ENCODE results near the gene OR4C3.
"Not testable (repeated sequence)": the region's sequence is repeated elsewhere in the genome, so short reads cannot be mapped to it uniquely, and the experiment has no call there.

The OR4C3 gene

DNA sequence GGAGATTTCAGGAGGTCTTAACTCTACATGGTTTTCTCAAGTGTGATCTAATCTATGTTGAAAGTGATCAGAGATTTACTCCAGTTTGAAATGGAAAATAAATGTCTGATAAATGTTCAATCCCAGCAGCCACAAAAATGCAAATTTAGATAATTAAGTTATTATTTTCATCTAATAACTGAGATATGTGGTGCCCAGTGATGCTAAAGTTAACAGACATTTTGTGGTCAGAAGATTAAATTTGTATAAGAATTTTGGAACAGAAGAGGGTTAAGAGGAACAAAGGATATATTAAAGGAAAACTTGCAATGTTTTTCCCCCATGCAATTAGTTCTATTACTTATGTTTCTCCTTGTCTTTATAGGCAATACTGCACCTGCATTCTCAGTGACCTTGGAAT lies at the start of gene OR4C3:
Gene OR4C3 (plus strand): TSS at position 301 of the 400 bp plus-strand sequence. CDS start 102 bp downstream, outside the sequence.
- H3K9me3 Mint-ChIP-seq; H3K4me1 Mint-ChIP-seq; H3K36me3 Mint-ChIP-seq (ENCODE audit: low read depth); DNase-seq; H3K4me3 Mint-ChIP-seq; H3K27me3 Mint-ChIP-seq; ATAC-seq; H3K27ac Mint-ChIP-seq: not testable (repeated sequence)

DNA sequence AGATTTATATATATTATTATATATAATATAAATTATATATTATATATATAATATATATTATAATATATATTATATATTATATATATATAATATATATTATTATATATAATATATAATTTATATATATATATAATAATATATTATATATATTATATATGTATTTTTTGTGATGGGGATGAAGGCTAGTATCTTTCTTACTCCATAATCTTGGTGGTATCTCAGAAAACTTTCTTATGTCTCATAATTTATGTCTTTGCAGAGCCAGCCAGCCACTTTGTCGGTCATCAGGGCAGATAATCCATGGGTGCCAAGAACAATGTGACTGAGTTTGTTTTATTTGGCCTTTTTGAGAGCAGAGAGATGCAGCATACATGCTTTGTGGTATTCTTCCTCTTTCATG lies 18.8 kb upstream of the OR4C3 start, which contains the start of gene OR4S1:
Gene OR4S1 (plus strand): TSS at position 301 of the 400 bp plus-strand sequence. CDS start 0 bp downstream, at position 301.
- H3K27ac Mint-ChIP-seq: no peak within 1 kb of the TSS
- H3K4me3 Mint-ChIP-seq: no peak within 1 kb of the TSS
- H3K27me3 Mint-ChIP-seq: peaks cover 2% of the 10 kb centered on the region
- no peaks in the 10 kb centered on the region for H3K36me3 Mint-ChIP-seq (ENCODE audit: low read depth)
- H3K9me3 Mint-ChIP-seq: no peaks in the 10 kb centered on the region
- ATAC-seq: no peak
- no peak for DNase-seq
- peaks cover 1% of the 10 kb centered on the region for H3K4me1 Mint-ChIP-seq

DNA sequence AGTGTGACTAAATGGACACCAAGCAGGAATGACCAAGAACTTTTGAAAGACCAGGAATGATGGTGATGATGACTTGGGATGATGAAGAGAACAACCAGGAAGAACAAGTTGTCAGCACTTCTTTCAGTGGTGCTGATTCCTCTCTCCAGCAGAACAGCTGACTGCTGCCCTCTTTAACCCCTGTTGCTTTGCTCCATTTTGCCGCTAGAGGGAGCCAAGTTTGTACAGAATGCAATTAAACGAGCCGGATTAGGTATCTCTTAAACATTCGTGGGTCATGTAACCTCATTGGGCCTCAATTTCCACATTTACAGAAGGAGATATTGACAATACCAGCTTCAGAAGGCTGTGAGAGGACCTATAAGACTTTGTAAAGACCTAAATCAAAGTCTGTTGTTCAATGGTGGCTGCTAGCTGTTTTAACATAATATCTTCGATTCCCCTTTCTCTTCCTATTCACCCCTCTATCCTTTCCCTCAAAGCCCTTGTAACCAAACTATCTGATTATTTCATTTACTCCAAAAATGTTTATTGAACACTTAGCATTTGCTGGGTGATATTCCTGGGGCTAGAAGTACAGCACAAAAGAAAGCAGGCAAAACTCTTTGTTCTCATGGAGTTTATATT lies 16.8 kb upstream of the OR4C3 start:
- Mint-ChIP-seq H3K4me3 (no peak overlapping the region), H3K27me3 (peaks cover 2% of the 10 kb centered on the region), H3K9me3 (no peaks in the 10 kb centered on the region), H3K4me1 (peaks cover 1% of the 10 kb centered on the region), H3K36me3 (ENCODE audit: low read depth) (no peaks in the 10 kb centered on the region), H3K27ac (no peak overlapping the region)
- DNase-seq (peak; percentile 77), ATAC-seq (no peak)

DNA sequence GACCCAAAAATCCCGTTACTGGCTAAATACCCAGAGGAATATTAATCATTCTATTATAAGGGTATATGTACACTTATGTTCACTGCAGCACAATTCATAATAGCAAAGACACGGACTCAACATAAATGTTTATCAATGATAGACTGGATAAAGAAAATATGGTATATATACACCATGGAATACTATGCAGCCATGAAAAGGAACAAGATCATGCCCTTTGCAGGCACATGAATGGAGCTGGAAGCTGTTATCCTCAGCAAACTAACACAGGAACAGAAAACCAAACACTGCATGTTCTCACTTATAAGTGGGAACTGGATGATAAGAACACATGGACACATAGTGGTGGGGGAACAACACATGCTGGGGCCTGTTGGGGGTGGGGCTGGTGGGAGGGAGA lies 11.1 kb upstream of the OR4C3 start:
- H3K36me3 Mint-ChIP-seq (ENCODE audit: low read depth); ATAC-seq; DNase-seq; H3K4me1 Mint-ChIP-seq; H3K4me3 Mint-ChIP-seq; H3K27me3 Mint-ChIP-seq: not testable (repeated sequence)
- Mint-ChIP-seq H3K27ac (peak overlapping the region; percentile 37), H3K9me3 (peaks cover 14% of the 10 kb centered on the region)

DNA sequence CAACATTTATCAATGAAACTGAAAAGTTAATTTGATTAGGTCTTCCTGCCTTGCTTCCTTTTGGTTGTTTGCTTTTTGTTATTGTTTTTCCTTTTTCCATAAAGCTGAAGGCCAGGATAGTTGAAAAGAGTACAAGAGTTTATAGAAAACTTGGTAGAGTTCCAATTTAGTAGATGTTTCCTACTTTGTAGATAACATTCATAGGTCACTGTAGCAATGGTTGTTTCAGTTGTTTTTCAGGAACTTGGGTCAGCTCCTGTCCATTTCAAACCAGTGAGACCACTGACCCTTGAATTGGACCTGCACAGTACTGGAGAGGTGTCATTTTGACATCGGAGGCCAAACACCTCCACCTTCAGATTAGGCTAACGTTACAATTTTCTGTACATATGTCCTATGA lies 4.9 kb upstream of the OR4C3 start:
- not testable (repeated sequence) for H3K36me3 Mint-ChIP-seq (ENCODE audit: low read depth); H3K27me3 Mint-ChIP-seq; DNase-seq; H3K4me1 Mint-ChIP-seq; H3K9me3 Mint-ChIP-seq; H3K4me3 Mint-ChIP-seq; ATAC-seq; H3K27ac Mint-ChIP-seq

DNA sequence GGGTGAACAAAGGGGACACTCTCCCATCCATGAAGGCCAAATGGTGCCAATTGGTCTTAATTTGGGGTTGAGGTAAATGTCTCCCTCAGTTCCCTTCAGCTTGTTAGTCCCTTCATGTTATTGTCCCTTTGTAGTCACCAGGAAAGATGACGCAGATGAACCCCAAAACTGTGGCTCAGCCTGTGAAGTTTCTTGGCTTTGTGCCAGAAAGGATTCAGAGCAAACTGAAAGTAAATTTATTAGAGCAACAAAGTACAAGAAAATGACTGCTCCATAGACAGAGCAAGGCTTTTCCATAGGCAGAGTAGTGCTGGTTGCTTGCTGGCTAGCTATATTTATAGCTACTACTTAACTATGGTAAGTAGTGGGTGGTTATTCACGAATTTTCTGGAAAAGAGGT lies 16.7 kb downstream of the OR4C3 start:
- H3K9me3 Mint-ChIP-seq: peaks cover 16% of the 10 kb centered on the region
- no peak for ATAC-seq
- no peak overlapping the region for H3K27ac Mint-ChIP-seq
- peaks cover 20% of the 10 kb centered on the region for H3K4me1 Mint-ChIP-seq
- no peaks in the 10 kb centered on the region for H3K27me3 Mint-ChIP-seq
- no peak for DNase-seq
- peaks cover 1% of the 10 kb centered on the region for H3K36me3 Mint-ChIP-seq (ENCODE audit: low read depth)
- H3K4me3 Mint-ChIP-seq: no peak overlapping the region

DNA sequence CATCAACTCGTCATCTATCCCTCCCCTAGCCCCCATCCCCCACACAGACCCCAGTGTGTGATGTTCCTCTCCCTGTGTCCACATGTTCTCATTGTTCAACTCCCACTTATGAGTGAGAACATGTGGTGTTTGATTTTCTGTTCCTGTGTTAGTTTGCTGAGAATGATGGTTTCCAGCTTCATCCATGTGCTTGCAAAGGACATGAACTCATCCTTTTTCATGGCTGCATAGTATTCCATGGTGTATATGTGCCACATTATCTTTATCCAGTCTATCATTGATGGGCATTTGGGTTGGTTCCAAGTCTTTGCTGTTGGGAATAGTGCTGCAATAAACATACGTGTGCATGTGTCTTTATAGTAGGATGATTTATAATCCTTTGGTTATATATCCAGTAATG lies 17.8 kb downstream of the OR4C3 start:
- H3K27ac Mint-ChIP-seq; H3K4me3 Mint-ChIP-seq; DNase-seq; H3K27me3 Mint-ChIP-seq; ATAC-seq; H3K36me3 Mint-ChIP-seq (ENCODE audit: low read depth): not testable (repeated sequence)
- H3K9me3 Mint-ChIP-seq: peaks cover 16% of the 10 kb centered on the region
- peaks cover 24% of the 10 kb centered on the region for H3K4me1 Mint-ChIP-seq

DNA sequence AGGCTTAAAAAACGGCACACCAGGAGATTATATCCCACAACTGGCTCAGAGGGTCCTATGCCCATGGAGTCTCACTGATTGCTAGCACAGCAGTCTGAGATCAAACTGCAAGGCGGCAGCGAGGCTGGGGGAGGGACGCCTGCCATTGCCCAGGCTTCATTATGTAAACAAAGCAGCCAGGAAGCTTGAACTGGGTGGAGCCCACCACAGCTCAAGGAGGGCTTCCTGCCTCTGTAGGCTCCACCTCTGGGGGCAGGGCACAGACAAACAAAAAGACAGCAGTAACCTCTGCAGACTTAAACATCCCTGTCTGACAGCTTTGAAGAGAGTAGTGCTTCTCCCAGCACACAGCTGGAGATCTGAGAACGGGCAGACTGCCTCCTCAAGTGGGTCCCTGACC lies 21.6 kb downstream of the OR4C3 start:
- not testable (repeated sequence) for DNase-seq; H3K27me3 Mint-ChIP-seq; ATAC-seq; H3K27ac Mint-ChIP-seq; H3K4me3 Mint-ChIP-seq; H3K36me3 Mint-ChIP-seq (ENCODE audit: low read depth)
- H3K4me1 Mint-ChIP-seq: peaks cover 22% of the 10 kb centered on the region
- peaks cover 16% of the 10 kb centered on the region for H3K9me3 Mint-ChIP-seq

DNA sequence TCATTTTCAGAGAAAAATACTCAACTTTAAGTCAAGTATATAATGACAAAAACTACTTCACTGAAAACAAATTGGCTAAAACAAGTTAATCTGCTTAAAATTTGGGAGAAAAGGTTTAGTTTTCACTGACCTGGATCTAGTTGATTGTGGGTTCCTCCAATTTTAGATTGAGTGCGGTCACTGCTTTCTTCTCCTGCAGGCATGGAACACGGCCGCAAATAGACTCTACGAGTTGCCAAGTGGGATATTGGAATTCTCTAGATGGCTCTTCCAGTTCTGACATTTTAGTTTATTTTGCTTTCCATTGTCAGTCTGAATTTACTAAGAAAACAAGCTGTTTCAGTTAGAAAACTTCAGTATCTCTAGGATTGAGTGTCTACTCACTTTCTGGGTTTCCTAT lies 29.3 kb downstream of the OR4C3 start:
- Mint-ChIP-seq H3K36me3 (ENCODE audit: low read depth) (no peaks in the 10 kb centered on the region), H3K9me3 (peaks cover 8% of the 10 kb centered on the region), H3K27ac (no peak overlapping the region), H3K4me1 (no peaks in the 10 kb centered on the region), H3K4me3 (no peak overlapping the region), H3K27me3 (no peaks in the 10 kb centered on the region)
- no peak for ATAC-seq
- DNase-seq: no peak

DNA sequence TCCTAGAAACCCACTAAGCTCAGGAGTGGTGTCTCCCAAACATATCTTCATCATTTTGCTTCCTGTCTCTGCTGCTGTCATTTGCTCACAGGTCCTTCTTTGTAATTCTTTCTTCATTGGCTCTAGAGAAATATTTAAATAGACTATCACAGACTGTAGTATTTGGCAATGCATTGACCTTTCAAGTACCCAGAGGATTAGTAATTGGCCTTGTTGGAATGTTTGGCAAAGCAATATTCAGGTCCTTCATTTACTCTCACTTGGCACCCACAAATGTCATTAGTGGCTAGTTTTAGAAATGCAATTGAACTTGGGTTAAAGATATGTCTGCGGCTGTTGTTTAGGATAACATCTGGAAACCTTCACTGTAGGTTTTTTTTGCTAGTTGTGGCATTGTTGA lies 30.0 kb downstream of the OR4C3 start:
- ATAC-seq (no peak), DNase-seq (no peak)
- no peak overlapping the region for H3K4me3 Mint-ChIP-seq
- H3K9me3 Mint-ChIP-seq: peaks cover 9% of the 10 kb centered on the region
- H3K27ac Mint-ChIP-seq: no peak overlapping the region
- H3K4me1 Mint-ChIP-seq: no peaks in the 10 kb centered on the region
- H3K27me3 Mint-ChIP-seq: no peaks in the 10 kb centered on the region
- no peaks in the 10 kb centered on the region for H3K36me3 Mint-ChIP-seq (ENCODE audit: low read depth)

DNA sequence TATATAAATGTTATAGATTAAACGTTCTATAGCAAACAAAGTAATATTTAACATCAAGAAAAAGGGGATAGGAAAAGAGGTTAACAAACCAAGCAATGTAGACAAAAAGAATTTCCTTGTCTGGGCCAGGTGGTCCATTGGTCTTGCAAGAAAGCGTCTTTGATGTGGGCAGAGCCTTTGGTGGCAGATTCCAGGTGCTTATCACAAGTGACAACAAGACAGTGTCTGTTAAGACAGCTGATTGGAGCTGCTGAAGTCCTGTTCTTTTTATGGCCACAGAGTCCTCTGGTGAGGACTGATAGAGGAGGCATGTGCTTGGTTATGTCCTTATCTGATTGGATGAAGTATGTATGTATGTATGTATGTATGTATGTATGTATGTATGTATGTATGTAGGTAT lies 36.6 kb downstream of the OR4C3 start:
- H3K4me3 Mint-ChIP-seq; H3K27ac Mint-ChIP-seq; H3K27me3 Mint-ChIP-seq; H3K36me3 Mint-ChIP-seq (ENCODE audit: low read depth); DNase-seq; H3K4me1 Mint-ChIP-seq; ATAC-seq: not testable (repeated sequence)
- H3K9me3 Mint-ChIP-seq: peaks cover 17% of the 10 kb centered on the region

DNA sequence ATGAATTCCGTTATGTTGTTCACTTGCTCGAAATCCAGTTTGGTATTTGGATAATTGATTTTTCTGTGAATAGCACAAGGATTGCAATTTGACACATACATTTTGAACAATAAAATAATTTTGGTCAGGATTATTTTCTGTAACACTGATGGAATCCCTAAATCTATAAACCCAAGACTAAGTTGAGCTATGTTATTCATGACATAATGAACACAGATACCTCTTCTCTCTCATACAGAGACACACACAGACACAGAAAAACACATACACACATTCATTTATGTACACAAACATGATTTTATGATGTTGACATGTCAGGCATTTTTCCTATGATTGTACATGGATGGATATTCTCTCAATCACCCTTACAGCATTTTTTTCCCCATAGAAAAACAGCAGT lies 41.6 kb downstream of the OR4C3 start, which contains the start of gene OR4C5:
Gene OR4C5 (minus strand): TSS at position 101 of the 400 bp plus-strand sequence. CDS start 0 bp downstream, at position 101.
- H3K27me3 Mint-ChIP-seq: no peaks in the 10 kb centered on the region
- DNase-seq (no peak), ATAC-seq (no peak)
- no peaks in the 10 kb centered on the region for H3K36me3 Mint-ChIP-seq (ENCODE audit: low read depth)
- no peak within 1 kb of the TSS for H3K27ac Mint-ChIP-seq
- peaks cover 8% of the 10 kb centered on the region for H3K9me3 Mint-ChIP-seq
- no peaks in the 10 kb centered on the region for H3K4me1 Mint-ChIP-seq
- no peak within 1 kb of the TSS for H3K4me3 Mint-ChIP-seq

Data from activated naive CD8-positive, alpha-beta T cell treated with anti-CD3 and anti-CD28 coated beads, Interleukin-2, amount 50 U/mL, for 24 hours (primary cell).